ENCODE results near the gene SORCS2. TPM values are rescaled to one million over a fixed set of nuclear protein-coding genes. Genes with fewer than 3 reads are reported as not detected.

The SORCS2 gene
- total RNA-seq, 1 donor from 2014 or later = 13.8 TPM

DNA sequence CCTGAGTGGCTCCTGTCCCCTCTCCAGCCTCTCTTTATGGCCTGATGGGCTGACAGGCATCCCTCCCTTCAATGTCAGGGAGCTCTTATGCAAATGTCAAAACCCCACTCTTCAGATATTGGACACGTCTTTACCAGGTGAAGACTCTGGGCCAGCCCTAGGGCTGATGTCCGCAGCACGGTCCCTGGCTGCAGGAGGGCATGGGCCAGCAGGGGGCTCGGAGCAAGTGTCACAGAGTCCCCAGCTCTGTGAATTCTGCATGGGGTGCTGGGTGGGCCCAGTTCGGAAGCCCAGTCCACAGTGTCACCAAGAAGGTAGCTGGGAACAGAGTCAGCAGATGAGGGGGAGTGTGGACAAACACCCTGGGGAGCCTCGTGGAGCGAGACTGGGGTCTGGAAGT is 282.0 kb downstream of the SORCS2 start:
- H3K4me1 Mint-ChIP-seq (ENCODE audit: low read depth, unreplicated experiment) = no peaks in the 10 kb centered on the region
- H3K4me3 ChIP-seq (ENCODE audit: insufficient read depth, low read depth, low read length) = no peak overlapping the region
- H3K27me3 Mint-ChIP-seq (ENCODE audit: low read depth, unreplicated experiment) = peaks cover 76% of the 10 kb centered on the region
- H3K27me3 ChIP-seq (ENCODE audit: insufficient read depth, low read length) = peaks cover 3% of the 10 kb centered on the region
- H3K79me2 ChIP-seq (ENCODE audit: insufficient read depth, low read length) = no peaks in the 10 kb centered on the region
- H3K4me2 ChIP-seq (ENCODE audit: low read length) = no peak overlapping the region
- H2AFZ ChIP-seq (ENCODE audit: low read depth, low read length) = no peak overlapping the region
- H3K36me3 Mint-ChIP-seq (ENCODE audit: low read depth, unreplicated experiment) = peaks cover 6% of the 10 kb centered on the region
- no peaks in the 10 kb centered on the region for H3K9me3 ChIP-seq (ENCODE audit: insufficient read depth, low read depth, low read length)
- H3K4me3 Mint-ChIP-seq (ENCODE audit: unreplicated experiment) = no peak overlapping the region
- no peaks in the 10 kb centered on the region for H3K4me1 ChIP-seq (ENCODE audit: insufficient read depth, low read length)
- H3K9ac ChIP-seq (ENCODE audit: low read length) = no peak overlapping the region
- no peak overlapping the region for H3K27ac Mint-ChIP-seq (ENCODE audit: unreplicated experiment)
- peaks cover 48% of the 10 kb centered on the region for H4K20me1 ChIP-seq (ENCODE audit: insufficient read depth, low read length)
- peaks cover 7% of the 10 kb centered on the region for H3K9me3 Mint-ChIP-seq (ENCODE audit: unreplicated experiment)
- no peak overlapping the region for H3K27ac ChIP-seq (ENCODE audit: low read depth, low read length)
- no peaks in the 10 kb centered on the region for H3K36me3 ChIP-seq (ENCODE audit: insufficient read depth, low read length)
- FAIRE-seq (no peak), DNase-seq (ENCODE audit: low read depth) (no peak)
- no peak for TF ChIP-seq EZH2 (IDR thresholded peaks at IDR 0.05; ENCODE audit: insufficient read depth, low read length)
- TF ChIP-seq, protein P1, sequence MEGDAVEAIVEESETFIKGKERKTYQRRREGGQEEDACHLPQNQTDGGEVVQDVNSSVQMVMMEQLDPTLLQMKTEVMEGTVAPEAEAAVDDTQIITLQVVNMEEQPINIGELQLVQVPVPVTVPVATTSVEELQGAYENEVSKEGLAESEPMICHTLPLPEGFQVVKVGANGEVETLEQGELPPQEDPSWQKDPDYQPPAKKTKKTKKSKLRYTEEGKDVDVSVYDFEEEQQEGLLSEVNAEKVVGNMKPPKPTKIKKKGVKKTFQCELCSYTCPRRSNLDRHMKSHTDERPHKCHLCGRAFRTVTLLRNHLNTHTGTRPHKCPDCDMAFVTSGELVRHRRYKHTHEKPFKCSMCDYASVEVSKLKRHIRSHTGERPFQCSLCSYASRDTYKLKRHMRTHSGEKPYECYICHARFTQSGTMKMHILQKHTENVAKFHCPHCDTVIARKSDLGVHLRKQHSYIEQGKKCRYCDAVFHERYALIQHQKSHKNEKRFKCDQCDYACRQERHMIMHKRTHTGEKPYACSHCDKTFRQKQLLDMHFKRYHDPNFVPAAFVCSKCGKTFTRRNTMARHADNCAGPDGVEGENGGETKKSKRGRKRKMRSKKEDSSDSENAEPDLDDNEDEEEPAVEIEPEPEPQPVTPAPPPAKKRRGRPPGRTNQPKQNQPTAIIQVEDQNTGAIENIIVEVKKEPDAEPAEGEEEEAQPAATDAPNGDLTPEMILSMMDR (IDR thresholded peaks at IDR 0.05; ENCODE audit: insufficient read depth, low read depth, low read length) = no peak

DNA sequence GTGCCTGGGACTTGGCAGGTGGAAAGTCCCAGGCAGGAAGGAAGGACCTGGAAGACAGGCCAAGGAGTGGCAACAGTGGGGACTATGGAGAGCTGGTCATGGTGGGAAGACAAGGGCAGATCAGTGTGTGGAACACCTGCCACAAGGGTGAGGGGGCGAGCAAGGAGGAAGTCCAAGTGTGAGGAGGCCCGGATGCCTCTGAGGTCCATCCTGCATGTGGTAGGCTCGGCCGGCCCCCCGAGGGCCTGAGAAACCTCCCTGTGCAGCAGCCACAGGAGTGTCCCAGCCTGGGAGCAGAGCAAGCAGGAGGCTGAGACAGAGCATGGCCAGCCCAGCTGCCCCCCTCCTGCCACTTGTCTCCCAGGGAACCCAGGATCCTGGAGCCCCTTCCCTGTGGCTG is 282.9 kb downstream of the SORCS2 start:
- no peak overlapping the region for H3K27ac ChIP-seq (ENCODE audit: low read depth, low read length)
- H3K4me1 Mint-ChIP-seq (ENCODE audit: low read depth, unreplicated experiment) = no peaks in the 10 kb centered on the region
- no peak overlapping the region for H3K4me3 Mint-ChIP-seq (ENCODE audit: unreplicated experiment)
- H3K27me3 Mint-ChIP-seq (ENCODE audit: low read depth, unreplicated experiment) = peaks cover 71% of the 10 kb centered on the region
- TF ChIP-seq, protein P1 (IDR thresholded peaks at IDR 0.05; ENCODE audit: insufficient read depth, low read depth, low read length) = no peak
- no peak for TF ChIP-seq EZH2 (IDR thresholded peaks at IDR 0.05; ENCODE audit: insufficient read depth, low read length)
- H3K4me3 ChIP-seq (ENCODE audit: insufficient read depth, low read depth, low read length) = no peak overlapping the region
- no peak overlapping the region for H3K4me2 ChIP-seq (ENCODE audit: low read length)
- H3K27ac Mint-ChIP-seq (ENCODE audit: unreplicated experiment) = no peak overlapping the region
- peaks cover 6% of the 10 kb centered on the region for H3K9me3 Mint-ChIP-seq (ENCODE audit: unreplicated experiment)
- peaks cover 46% of the 10 kb centered on the region for H4K20me1 ChIP-seq (ENCODE audit: insufficient read depth, low read length)
- no peaks in the 10 kb centered on the region for H3K27me3 ChIP-seq (ENCODE audit: insufficient read depth, low read length)
- DNase-seq (ENCODE audit: low read depth) = no peak
- H3K9ac ChIP-seq (ENCODE audit: low read length) = no peak overlapping the region
- no peak overlapping the region for H2AFZ ChIP-seq (ENCODE audit: low read depth, low read length)
- H3K36me3 Mint-ChIP-seq (ENCODE audit: low read depth, unreplicated experiment) = peaks cover 7% of the 10 kb centered on the region
- H3K79me2 ChIP-seq (ENCODE audit: insufficient read depth, low read length) = no peaks in the 10 kb centered on the region
- FAIRE-seq = no peak
- no peaks in the 10 kb centered on the region for H3K4me1 ChIP-seq (ENCODE audit: insufficient read depth, low read length)
- no peaks in the 10 kb centered on the region for H3K9me3 ChIP-seq (ENCODE audit: insufficient read depth, low read depth, low read length)
- H3K36me3 ChIP-seq (ENCODE audit: insufficient read depth, low read length) = no peaks in the 10 kb centered on the region

DNA sequence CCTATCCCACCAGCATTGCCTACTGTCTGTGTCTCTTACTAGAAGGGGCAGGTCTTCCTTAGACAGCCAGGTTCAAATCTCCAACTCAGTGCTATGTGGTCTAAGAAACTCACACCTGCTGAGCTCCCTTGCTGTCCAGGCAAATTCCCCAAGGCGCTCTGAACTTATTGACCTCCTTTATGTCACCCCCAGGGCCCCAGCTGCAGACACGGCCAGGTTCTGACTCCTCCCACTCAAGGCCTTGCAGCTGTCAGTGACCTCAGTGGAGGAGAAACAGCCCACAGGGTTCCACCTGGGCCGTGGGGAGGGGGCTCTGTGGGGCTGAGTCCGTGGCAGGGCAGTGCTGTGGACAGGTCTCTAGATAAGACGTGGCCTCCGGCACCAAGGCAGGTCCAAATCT is 284.5 kb downstream of the SORCS2 start:
- Mint-ChIP-seq H3K36me3 (ENCODE audit: low read depth, unreplicated experiment) (peaks cover 11% of the 10 kb centered on the region), H3K27me3 (ENCODE audit: low read depth, unreplicated experiment) (peaks cover 70% of the 10 kb centered on the region), H3K27ac (ENCODE audit: unreplicated experiment) (no peak overlapping the region), H3K9me3 (ENCODE audit: unreplicated experiment) (peaks cover 8% of the 10 kb centered on the region), H3K4me3 (ENCODE audit: unreplicated experiment) (no peak overlapping the region), H3K4me1 (ENCODE audit: low read depth, unreplicated experiment) (no peaks in the 10 kb centered on the region)
- H3K79me2 ChIP-seq (ENCODE audit: insufficient read depth, low read length) = no peaks in the 10 kb centered on the region
- DNase-seq (ENCODE audit: low read depth) (no peak), FAIRE-seq (no peak)
- no peaks in the 10 kb centered on the region for H3K9me3 ChIP-seq (ENCODE audit: insufficient read depth, low read depth, low read length)
- H3K4me2 ChIP-seq (ENCODE audit: low read length) = no peak overlapping the region
- no peaks in the 10 kb centered on the region for H3K4me1 ChIP-seq (ENCODE audit: insufficient read depth, low read length)
- no peaks in the 10 kb centered on the region for H3K27me3 ChIP-seq (ENCODE audit: insufficient read depth, low read length)
- TF ChIP-seq EZH2 (IDR thresholded peaks at IDR 0.05; ENCODE audit: insufficient read depth, low read length) = no peak
- TF ChIP-seq, protein P1 (IDR thresholded peaks at IDR 0.05; ENCODE audit: insufficient read depth, low read depth, low read length) = no peak
- no peak overlapping the region for H2AFZ ChIP-seq (ENCODE audit: low read depth, low read length)
- no peak overlapping the region for H3K9ac ChIP-seq (ENCODE audit: low read length)
- H3K36me3 ChIP-seq (ENCODE audit: insufficient read depth, low read length) = no peaks in the 10 kb centered on the region
- H3K4me3 ChIP-seq (ENCODE audit: insufficient read depth, low read depth, low read length) = no peak overlapping the region
- H4K20me1 ChIP-seq (ENCODE audit: insufficient read depth, low read length) = peaks cover 33% of the 10 kb centered on the region
- no peak overlapping the region for H3K27ac ChIP-seq (ENCODE audit: low read depth, low read length)

Measured in astrocyte (in vitro differentiated cells and primary cell).